GM10266 (cell line): Measurements from ENCODE around the gene HIBADH.
"Not testable (repeated sequence)": the region's sequence is repeated elsewhere in the genome, so short reads cannot be mapped to it uniquely, and the experiment has no call there.

Experiments used
- DNase-seq: peaks from one replicate; pipeline ENCODE4 v3.0.0; 2012; ENCODE audit errors: extremely low spot score
- TF ChIP-seq, protein P1 (sequence below): IDR thresholded peaks from 2 replicates; pipeline ENCODE4 v1.5.1; 2012; ENCODE audit warnings: mild to moderate bottlenecking, low read depth; ENCODE audit not compliant: control insufficient read depth, insufficient read depth; ENCODE audit errors: missing control alignments

Gene HIBADH

DNA sequence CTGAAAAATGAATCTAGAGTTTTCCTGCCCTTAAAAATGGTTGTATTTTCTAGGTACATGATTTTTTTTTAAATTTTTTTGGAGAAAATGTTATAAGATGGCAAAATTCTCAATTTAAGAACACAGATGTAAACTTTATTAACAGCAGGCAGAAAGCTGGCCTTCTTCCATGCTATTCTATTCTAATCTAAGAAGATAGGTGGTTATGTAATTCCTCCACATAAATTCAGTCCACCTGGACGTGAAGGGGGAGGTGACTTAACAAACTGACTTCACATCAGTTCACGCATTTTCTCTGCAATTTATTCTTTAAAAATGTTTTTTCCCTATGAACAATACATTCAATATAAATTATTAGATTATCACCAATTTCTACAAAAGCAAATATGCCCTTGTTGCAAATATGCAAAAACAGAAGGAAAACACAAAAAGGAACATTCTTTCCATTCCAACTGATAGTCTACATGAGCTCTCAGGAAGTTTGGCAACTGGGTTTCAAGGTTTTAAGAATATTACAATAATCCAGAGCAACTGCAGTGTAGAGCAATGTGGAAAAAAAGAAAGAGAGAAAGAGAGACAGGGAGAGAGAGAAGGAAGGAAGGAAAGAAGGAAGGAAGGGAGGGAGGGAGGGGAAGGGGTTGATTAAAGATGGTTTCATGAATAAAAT is 76.8 kb downstream of the HIBADH start:
- DNase-seq: no peak
- TF ChIP-seq, protein P1, sequence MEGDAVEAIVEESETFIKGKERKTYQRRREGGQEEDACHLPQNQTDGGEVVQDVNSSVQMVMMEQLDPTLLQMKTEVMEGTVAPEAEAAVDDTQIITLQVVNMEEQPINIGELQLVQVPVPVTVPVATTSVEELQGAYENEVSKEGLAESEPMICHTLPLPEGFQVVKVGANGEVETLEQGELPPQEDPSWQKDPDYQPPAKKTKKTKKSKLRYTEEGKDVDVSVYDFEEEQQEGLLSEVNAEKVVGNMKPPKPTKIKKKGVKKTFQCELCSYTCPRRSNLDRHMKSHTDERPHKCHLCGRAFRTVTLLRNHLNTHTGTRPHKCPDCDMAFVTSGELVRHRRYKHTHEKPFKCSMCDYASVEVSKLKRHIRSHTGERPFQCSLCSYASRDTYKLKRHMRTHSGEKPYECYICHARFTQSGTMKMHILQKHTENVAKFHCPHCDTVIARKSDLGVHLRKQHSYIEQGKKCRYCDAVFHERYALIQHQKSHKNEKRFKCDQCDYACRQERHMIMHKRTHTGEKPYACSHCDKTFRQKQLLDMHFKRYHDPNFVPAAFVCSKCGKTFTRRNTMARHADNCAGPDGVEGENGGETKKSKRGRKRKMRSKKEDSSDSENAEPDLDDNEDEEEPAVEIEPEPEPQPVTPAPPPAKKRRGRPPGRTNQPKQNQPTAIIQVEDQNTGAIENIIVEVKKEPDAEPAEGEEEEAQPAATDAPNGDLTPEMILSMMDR: no peak

DNA sequence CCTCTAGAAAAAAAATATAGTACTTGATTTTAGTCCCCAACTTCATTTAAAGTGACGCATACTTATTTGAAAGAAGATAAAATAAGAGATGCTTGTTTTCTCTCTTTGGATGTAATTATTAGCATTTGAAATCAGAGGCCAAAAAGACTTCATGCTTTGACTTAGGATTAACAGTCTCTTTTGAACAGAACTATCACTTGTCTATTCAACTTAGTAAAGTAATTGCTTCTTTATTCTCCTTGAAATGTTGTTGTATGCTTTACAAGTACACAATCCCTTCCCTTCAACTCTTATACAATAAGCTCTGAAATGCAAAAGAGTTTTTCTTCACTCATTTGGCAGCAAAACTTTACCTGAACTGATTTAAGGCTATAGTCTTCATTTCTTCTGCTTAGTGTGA is 80.8 kb downstream of the HIBADH start:
- TF ChIP-seq, protein P1: no peak
- DNase-seq: no peak

DNA sequence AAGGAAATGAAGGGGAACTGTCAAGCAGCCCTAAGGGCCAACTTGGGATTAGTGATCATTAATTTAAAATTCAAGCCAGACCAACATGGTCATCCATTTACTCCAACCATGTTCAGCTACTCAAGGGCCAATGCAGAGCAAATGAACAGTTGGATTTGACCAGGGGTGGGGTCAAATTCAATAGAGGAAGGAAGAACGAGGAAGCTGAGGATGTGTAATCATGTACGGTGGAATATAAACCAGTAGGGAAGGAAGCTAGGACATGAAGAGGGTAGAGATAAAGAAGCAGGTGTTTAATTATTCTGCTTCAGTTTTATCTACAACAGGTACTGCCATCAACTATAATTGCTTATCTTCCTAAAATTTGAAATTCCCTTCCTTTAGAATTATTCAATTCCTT is 81.6 kb downstream of the HIBADH start:
- TF ChIP-seq, protein P1: no peak
- no peak for DNase-seq

DNA sequence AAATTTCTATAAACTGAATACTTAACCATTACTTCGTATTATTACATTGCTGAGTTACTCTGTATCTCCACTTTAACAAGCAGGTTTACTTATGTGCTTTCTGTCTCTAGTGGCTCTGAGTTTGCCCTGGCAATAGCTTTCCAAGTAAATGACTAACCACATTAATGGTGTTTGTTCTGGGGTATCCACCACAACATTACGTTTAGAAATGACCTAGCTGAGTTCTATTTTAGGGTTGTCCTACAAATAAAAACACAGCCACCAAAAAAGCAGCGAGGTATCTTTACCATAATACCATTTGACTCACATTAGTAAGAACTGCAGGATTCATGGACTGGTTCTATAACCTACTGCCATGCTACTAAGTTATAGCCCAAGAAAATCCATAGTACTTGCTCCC is 83.1 kb downstream of the HIBADH start:
- TF ChIP-seq, protein P1: no peak
- DNase-seq: no peak

DNA sequence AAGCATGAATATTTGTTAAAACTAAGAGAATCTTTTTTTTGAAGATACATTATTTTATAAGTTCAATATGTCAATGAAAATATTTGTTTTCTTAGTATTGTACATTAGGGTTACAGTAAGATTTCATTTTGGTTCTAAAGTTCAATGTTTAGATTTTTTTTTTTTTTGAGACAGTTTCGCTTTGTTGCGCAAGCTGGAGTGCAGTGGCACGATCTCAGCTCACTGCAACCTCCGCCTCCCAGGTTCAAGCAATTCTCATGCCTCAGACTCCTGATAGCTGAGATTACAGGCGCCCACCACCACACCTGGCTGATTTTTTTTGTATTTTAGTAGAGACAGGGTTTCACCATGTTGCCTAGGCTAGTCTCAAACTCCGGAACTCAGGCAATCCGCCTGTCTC is 84.5 kb downstream of the HIBADH start:
- DNase-seq: not testable (repeated sequence)

DNA sequence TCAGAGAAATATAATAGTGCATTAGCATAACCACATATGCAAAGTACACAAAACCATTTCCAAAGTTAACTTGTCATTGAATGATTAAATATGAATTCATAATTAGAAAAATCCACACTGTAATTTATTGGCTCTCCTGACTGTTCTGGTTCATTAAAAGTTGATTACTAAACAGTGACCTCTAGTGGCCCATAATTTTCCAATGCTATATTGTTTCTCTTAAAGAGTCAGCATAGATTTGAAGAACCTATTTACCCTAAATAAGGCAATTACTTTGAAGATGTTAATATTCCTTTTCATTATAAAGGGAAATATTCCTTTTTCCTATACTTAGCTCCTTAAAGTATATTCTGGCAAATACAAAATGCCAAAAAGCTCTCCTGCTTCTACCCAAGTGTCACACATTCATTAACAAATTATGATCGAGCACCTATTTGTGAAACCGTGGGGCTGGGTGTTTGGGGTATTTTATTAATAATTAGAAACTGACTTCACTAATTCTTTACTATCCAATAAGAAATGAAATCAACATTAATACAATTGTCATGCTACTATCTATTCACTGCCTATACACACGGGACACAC is 86.2 kb downstream of the HIBADH start:
- peak; percentile 24 for DNase-seq

DNA sequence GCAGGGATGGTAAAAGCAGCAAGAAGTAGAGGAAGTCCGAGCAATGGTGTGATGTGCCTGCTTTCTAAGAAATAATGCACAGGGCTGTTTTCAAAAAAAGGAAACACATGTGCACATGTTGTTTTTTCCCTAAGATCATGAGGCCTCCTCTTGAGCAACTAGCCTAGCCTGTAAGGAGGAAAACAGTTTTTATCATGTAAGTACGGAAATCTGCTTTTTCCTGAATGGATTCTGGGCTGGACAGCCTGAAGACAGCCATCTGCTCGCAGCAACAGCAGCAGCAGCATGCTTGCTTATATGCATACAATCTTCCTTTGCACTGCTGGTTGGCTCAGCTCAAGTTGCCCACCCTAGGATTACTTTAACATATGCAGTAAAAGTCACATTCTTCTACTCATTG is 87.1 kb downstream of the HIBADH start:
- TF ChIP-seq, protein P1: no peak
- no peak for DNase-seq

More for the DNA sequence above, 86.2 kb downstream of the HIBADH start:
- TF ChIP-seq, protein P1: peak; percentile 59

DNA sequence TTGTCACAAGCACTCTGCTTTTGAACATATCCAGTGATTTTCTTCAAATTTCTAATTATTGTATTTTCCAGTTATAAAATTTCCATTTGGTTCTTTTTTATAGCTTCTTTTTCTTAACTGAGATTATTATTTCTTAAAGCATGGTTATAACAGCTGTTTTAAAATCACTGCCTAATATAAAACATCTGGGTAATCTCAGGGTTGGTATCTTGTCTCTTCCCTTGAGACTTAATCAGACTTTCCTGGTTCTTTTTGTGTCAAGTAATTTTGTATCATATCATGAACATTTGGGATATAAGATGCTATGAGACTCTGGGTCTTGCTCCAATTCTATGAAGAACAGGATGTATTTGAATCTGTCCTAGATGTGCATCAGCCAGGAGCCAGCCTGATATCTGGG is 93.6 kb downstream of the HIBADH start:
- TF ChIP-seq, protein P1: no peak

More for the DNA sequence above, 93.6 kb downstream of the HIBADH start:
- DNase-seq: no peak
